ENCODE measurements around the gene BDKRB1.
A peak's percentile ranks its signal among the peaks of the same experiment; 100 is the strongest.

Gene BDKRB1

DNA sequence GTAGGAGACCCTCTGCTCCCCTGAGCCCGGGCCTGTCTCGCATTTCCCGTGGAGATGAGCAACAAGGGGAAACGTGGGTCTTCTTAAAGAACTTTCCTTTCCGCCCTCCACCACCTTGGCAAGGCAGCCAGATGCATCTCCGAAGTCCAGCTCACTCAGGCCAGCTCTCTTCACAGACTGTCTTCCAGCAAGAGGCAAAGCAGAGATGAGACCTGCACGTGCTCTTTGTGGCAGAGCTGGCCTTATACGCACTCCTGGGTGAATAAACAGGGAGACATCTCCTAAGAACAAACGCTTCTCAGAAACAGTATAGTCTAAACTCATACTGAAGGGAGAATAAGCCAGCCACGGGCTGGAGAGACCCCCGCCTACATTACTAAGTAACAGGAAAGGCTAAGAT lies 1.3 kb upstream of the BDKRB1 start:
- DNase-seq (ENCODE audit: low read depth), result no peak
- TF ChIP-seq, protein P1, sequence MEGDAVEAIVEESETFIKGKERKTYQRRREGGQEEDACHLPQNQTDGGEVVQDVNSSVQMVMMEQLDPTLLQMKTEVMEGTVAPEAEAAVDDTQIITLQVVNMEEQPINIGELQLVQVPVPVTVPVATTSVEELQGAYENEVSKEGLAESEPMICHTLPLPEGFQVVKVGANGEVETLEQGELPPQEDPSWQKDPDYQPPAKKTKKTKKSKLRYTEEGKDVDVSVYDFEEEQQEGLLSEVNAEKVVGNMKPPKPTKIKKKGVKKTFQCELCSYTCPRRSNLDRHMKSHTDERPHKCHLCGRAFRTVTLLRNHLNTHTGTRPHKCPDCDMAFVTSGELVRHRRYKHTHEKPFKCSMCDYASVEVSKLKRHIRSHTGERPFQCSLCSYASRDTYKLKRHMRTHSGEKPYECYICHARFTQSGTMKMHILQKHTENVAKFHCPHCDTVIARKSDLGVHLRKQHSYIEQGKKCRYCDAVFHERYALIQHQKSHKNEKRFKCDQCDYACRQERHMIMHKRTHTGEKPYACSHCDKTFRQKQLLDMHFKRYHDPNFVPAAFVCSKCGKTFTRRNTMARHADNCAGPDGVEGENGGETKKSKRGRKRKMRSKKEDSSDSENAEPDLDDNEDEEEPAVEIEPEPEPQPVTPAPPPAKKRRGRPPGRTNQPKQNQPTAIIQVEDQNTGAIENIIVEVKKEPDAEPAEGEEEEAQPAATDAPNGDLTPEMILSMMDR (conservative IDR thresholded peaks at IDR 0.05; ENCODE audit: control insufficient read depth, insufficient read depth, low read depth, low read length), result no peak
- no peak overlapping the region for H3K4me3 ChIP-seq (ENCODE audit: control insufficient read depth, low read depth, low read length)

DNA sequence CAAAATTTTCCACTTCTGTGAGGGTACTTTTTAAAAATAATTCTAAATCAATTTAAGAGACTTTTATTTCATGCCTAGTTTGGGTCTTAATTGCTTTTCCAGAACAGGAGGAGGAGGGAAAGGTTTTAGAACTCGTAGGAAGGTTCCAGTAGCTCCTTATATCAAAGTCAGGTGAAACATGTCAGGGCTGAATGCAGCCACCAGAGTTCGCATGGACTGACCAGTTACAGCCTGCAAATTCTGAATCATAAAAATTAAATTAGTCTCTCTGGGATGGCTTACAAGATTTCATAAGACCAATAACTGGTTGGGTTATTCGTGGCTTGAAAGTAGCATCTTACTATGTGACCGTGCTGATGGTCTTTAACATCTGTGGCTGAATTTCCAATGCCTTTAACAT lies 397 bp downstream of the BDKRB1 start:
- TF ChIP-seq, protein P1 (conservative IDR thresholded peaks at IDR 0.05; ENCODE audit: control insufficient read depth, insufficient read depth, low read depth, low read length), result peak; percentile 34
- H3K4me3 ChIP-seq (ENCODE audit: control insufficient read depth, low read depth, low read length), result peak overlapping the region; percentile 34
- peak; percentile 72 for DNase-seq (ENCODE audit: low read depth)

DNA sequence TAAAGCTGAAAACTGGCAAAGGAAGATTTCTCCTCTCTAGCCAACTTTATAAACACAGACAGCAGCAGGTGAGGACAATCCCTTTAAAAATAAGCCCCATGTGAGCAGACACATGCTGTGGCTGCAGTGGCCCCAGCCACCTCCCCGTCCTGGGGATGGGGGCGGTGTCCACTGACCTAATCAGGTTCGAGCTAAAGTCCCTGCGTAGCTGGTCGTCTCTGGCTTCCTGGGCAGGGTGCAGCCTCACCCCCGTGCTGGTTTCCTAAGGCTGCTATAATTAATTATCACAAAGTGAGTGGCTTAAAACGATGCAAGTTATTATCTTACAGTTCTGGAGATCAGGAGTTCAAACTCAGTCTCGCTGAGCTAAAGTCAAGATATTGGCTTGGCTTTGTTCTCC lies 1.0 kb downstream of the BDKRB1 start:
- no peak for DNase-seq (ENCODE audit: low read depth)
- peak overlapping the region; percentile 34 for H3K4me3 ChIP-seq (ENCODE audit: control insufficient read depth, low read depth, low read length)
- TF ChIP-seq, protein P1 (conservative IDR thresholded peaks at IDR 0.05; ENCODE audit: control insufficient read depth, insufficient read depth, low read depth, low read length), result no peak

DNA sequence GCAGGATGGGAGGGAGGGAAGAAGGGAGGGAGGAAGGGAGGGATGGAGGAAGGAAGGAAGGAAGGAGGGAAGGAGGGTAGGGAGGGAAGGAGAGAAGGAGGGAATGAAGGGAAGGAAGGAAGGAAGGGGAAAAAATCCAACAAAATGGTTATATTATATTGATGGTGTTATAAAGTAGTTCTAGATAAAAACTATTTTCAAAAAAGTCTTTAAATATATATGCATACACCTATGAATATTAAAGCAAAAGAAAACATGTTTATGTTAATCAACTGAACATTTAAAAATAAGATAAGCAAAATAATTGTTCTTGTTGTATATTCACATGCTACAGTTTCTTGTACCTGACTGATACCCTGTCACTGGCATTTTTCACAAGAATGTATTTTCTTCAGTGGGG lies 1.9 kb downstream of the BDKRB1 start:
- TF ChIP-seq, protein P1 (conservative IDR thresholded peaks at IDR 0.05; ENCODE audit: control insufficient read depth, insufficient read depth, low read depth, low read length), result no peak
- no peak overlapping the region for H3K4me3 ChIP-seq (ENCODE audit: control insufficient read depth, low read depth, low read length)
- no peak for DNase-seq (ENCODE audit: low read depth)

DNA sequence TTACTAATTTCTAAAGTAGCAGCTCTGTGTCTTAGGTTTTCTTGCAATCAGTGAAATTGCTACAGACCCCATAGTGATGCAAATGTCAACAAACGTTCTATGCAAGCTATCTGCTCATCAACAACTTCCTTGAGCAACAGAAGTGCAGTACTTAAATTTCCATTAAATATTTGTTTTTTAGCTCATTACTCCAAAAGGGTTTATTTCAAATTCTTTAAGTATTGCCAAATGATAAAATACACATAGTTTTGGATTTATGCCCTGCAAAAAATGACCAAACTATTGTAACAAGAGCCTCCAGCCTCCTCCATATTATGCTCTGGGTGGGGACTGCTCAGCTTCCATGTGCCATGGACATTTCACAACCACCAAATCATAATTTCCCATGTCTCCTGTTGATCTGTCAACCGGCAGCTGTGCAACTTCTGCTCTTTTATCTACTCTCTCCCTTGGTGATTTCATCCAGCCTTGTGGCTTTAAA lies 4.4 kb downstream of the BDKRB1 start:
- no peak overlapping the region for H3K4me3 ChIP-seq (ENCODE audit: control insufficient read depth, low read depth, low read length)
- TF ChIP-seq, protein P1 (conservative IDR thresholded peaks at IDR 0.05; ENCODE audit: control insufficient read depth, insufficient read depth, low read depth, low read length), result no peak
- DNase-seq (ENCODE audit: low read depth), result peak; percentile 87

- no peak for DNase-seq (ENCODE audit: low read depth)
- no peak overlapping the region for H3K4me3 ChIP-seq (ENCODE audit: control insufficient read depth, low read depth, low read length)
- TF ChIP-seq, protein P1 (conservative IDR thresholded peaks at IDR 0.05; ENCODE audit: control insufficient read depth, insufficient read depth, low read depth, low read length), result no peak
Measured at GRCh38 chr14:96261053-96261452, 5.0 kb downstream of the BDKRB1 start.
